HG02938 (cell line): ENCODE data around the gene BCAR3.
"Not testable (repeated sequence)": the region's sequence is repeated elsewhere in the genome, so short reads cannot be mapped to it uniquely, and the experiment has no call there.

ENCODE experiments used
- ATAC-seq: cut with Tn5 transposase; IDR thresholded peaks from one replicate; pipeline ENCODE4 v1.9.1; 2021; ENCODE audit warnings: mild to moderate bottlenecking, moderate library complexity; ENCODE audit not compliant: unreplicated experiment

Gene BCAR3

GRCh38 chr1:93671099-93671621, 10.5 kb downstream of the BCAR3 start:
- no peak for ATAC-seq

GRCh38 chr1:93670141-93670540, 11.5 kb downstream of the BCAR3 start:
- no peak for ATAC-seq

GRCh38 chr1:93669369-93669768, 12.3 kb downstream of the BCAR3 start:
- no peak for ATAC-seq

GRCh38 chr1:93668951-93669350, 12.7 kb downstream of the BCAR3 start:
- ATAC-seq: no peak

- no peak for ATAC-seq
Measured at GRCh38 chr1:93668121-93668520, 13.5 kb downstream of the BCAR3 start.

GRCh38 chr1:93667642-93668041, 14.0 kb downstream of the BCAR3 start:
- no peak for ATAC-seq

GRCh38 chr1:93666613-93667384, 14.8 kb downstream of the BCAR3 start:
- ATAC-seq: no peak

- no peak for ATAC-seq
Measured at GRCh38 chr1:93665015-93665414, 16.6 kb downstream of the BCAR3 start.

GRCh38 chr1:93663208-93663614, 18.4 kb downstream of the BCAR3 start:
- no peak for ATAC-seq

GRCh38 chr1:93662481-93663207, 19.0 kb downstream of the BCAR3 start:
- ATAC-seq: no peak

GRCh38 chr1:93661829-93662474, 19.7 kb downstream of the BCAR3 start:
- ATAC-seq: no peak

- ATAC-seq: not testable (repeated sequence)
Measured at GRCh38 chr1:93661341-93661740, 20.3 kb downstream of the BCAR3 start.

GRCh38 chr1:93659822-93660503, 21.7 kb downstream of the BCAR3 start:
- ATAC-seq: no peak

- ATAC-seq: no peak
Measured at GRCh38 chr1:93658188-93658587, 23.4 kb downstream of the BCAR3 start.

- ATAC-seq: no peak
Measured at GRCh38 chr1:93656491-93656890, 25.1 kb downstream of the BCAR3 start.

- no peak for ATAC-seq
Measured at GRCh38 chr1:93653656-93654055, 28.0 kb downstream of the BCAR3 start.

- ATAC-seq: no peak
Measured at GRCh38 chr1:93652323-93652949, 29.2 kb downstream of the BCAR3 start.

- no peak for ATAC-seq
Measured at GRCh38 chr1:93651695-93652094, 29.9 kb downstream of the BCAR3 start.

- ATAC-seq: not testable (repeated sequence)
Measured at GRCh38 chr1:93650159-93650558, 31.5 kb downstream of the BCAR3 start.

GRCh38 chr1:93649231-93649630, 32.4 kb downstream of the BCAR3 start:
- ATAC-seq: no peak

- ATAC-seq: no peak
Measured at GRCh38 chr1:93648656-93649055, 33.0 kb downstream of the BCAR3 start.
